ENCODE results near the gene FBXO21. TPM values are rescaled to one million over a fixed set of nuclear protein-coding genes. Genes with fewer than 3 reads are reported as not detected.

The FBXO21 gene
- total and polyA plus RNA-seq, 2 of the 13 experiments (the other 11 are each of a cell fraction or from before 2014, with no cell fraction given): 15.6 to 32.5 TPM

DNA sequence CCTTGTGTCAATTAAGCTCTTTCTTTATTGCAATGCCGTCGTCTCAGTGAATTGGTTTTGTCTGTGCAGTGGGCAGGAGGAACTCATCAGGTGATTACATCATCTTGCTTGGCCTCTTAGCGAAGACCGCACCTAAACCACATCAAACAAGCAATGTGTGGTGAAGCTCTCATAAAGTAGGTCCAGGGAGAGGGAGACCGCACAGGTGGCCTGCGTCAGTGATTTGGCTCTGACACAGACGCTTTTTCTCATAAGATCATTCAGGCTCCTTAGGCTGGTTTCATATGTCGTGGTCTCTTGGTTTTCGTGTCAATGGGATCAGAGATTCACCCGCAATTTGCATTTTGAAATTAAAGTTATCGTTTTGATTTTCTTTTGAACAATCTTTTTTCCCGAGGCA is 84.4 kb downstream of the FBXO21 start:
- no peak for FAIRE-seq
- in situ Hi-C loops (cut with HindIII; ENCODE audit: extremely low pct_ligation_motif_present, low pct_unique_long_range_greater_than_20kb): no loop called here
- CTCF ChIA-PET (ENCODE audit: low intra/inter-chr PET ratio, low total read pairs): no interaction called here
- BruUV-seq (replicated peaks): no TSS peak
- peak; percentile 56 for DNase-seq (ENCODE audit: low spot score)
- no peak overlapping the region for H3K4me3 ChIP-seq (replicated peaks in 1 of 3; ENCODE audit: insufficient read depth in 1 of 3, low read depth in 2 of 3, low read length in 3 of 3)
- POLR2A ChIA-PET: no interaction called here
- ATAC-seq: no peak
- H3K79me2 ChIP-seq (ENCODE audit: insufficient read depth, low read length): no peaks in the 10 kb centered on the region
- intact Hi-C loops (cut with micrococcal nuclease; ENCODE audit: unreplicated experiment): no loop called here
- H4K20me1 ChIP-seq (ENCODE audit: insufficient read depth, low read length): no peaks in the 10 kb centered on the region
- H3K27me3 ChIP-seq (ENCODE audit: control insufficient read depth in 1 of 2, insufficient read depth in 2 of 2, low read length in 2 of 2): peaks cover 2 to 31% of the 10 kb centered on the region in 2 experiments; a peak in 4 of 5 replicates
- no peaks in the 10 kb centered on the region for H3K36me3 ChIP-seq (replicated peaks in 1 of 2; ENCODE audit: control insufficient read depth in 1 of 2, insufficient read depth in 2 of 2, low read length in 2 of 2)
- H3K9ac ChIP-seq (ENCODE audit: insufficient read depth, low read depth, low read length): no peak overlapping the region
- H3K4me2 ChIP-seq (ENCODE audit: low read depth, low read length): peak overlapping the region; percentile 10; the same call in 1 of the 2 replicates
- 15% methylated on average over 12 of the region's 12 CpGs for WGBS (ENCODE audit: low lambda C conversion rate)
- peaks cover 57% of the 10 kb centered on the region for H3K4me1 ChIP-seq (ENCODE audit: insufficient read depth, low read length)
- H3K27ac ChIP-seq (ENCODE audit: extremely low read length, insufficient read depth, low read length): no peak overlapping the region
- H3K9me3 ChIP-seq (ENCODE audit: low read length): no peaks in the 10 kb centered on the region
- no peak overlapping the region for H2AFZ ChIP-seq (ENCODE audit: low read length)
- TF ChIP-seq ATF4 (CRISPR knock-in tag; IDR thresholded peaks at IDR 0.05) (peak in 1 of 2 experiments; percentile 82; a peak in 2 of 4 replicates), ATF3 (CRISPR knock-in tag; IDR thresholded peaks at IDR 0.05) (peak; percentile 57; the same call in 1 of the 2 replicates), CEBPB (IDR thresholded peaks at IDR 0.05; ENCODE audit: borderline replicate concordance, low read depth, low read length) (peak; percentile 61; the same call in 1 of the 2 replicates), ZNF292 (CRISPR knock-in tag; IDR thresholded peaks at IDR 0.05; ENCODE audit: borderline replicate concordance, low read depth) (no peak), GATAD2A (CRISPR knock-in tag; IDR thresholded peaks at IDR 0.05) (peak; percentile 29; the same call in 1 of the 2 replicates), MBNL3 (CRISPR knock-in tag; conservative IDR thresholded peaks at IDR 0.05) (no peak), PHB2 (IDR thresholded peaks at IDR 0.05; ENCODE audit: partially characterized antibody) (no peak), CBFB (CRISPR knock-in tag; IDR thresholded peaks at IDR 0.05) (peak; percentile 88), NFIB (CRISPR knock-in tag; IDR thresholded peaks at IDR 0.05; ENCODE audit: borderline replicate concordance) (no peak), FOSL2 (CRISPR knock-in tag; IDR thresholded peaks at IDR 0.05) (peak; percentile 44), ZNF747 (CRISPR knock-in tag; IDR thresholded peaks at IDR 0.05; ENCODE audit: borderline replicate concordance) (no peak), TBX3 (IDR thresholded peaks at IDR 0.05; ENCODE audit: borderline replicate concordance) (no peak), SPEN (CRISPR knock-in tag; IDR thresholded peaks at IDR 0.05; ENCODE audit: low read depth) (no peak), FOXA3 (CRISPR knock-in tag; IDR thresholded peaks at IDR 0.05) (0 out of 2 replicates have a peak, but pooled peaks have one; percentile 12), FOXC1 (CRISPR knock-in tag; IDR thresholded peaks at IDR 0.05; ENCODE audit: borderline replicate concordance) (no peak), ZNF674 (CRISPR knock-in tag; IDR thresholded peaks at IDR 0.05; ENCODE audit: low read depth) (no peak), HDAC6 (IDR thresholded peaks at IDR 0.05; ENCODE audit: low read depth, low read length) (no peak), HDAC2 (CRISPR knock-in tag; IDR thresholded peaks at IDR 0.05) (no peak), ZNF230 (CRISPR knock-in tag; IDR thresholded peaks at IDR 0.05) (no peak), ZNF441 (CRISPR knock-in tag; IDR thresholded peaks at IDR 0.05; ENCODE audit: borderline replicate concordance) (no peak), POGK (CRISPR knock-in tag; conservative IDR thresholded peaks at IDR 0.05) (no peak), SOX5 (CRISPR knock-in tag; IDR thresholded peaks at IDR 0.05; ENCODE audit: borderline replicate concordance) (no peak), FOXP1 (IDR thresholded peaks at IDR 0.05) (no peak), FOXP1 (CRISPR knock-in tag; IDR thresholded peaks at IDR 0.05) (no peak), ZNF878 (CRISPR knock-in tag; IDR thresholded peaks at IDR 0.05) (no peak)

All from HepG2 (cell line).